ENCODE data around the gene BAIAP3. TPM values are rescaled to one million over a fixed set of nuclear protein-coding genes. Genes with fewer than 3 reads are reported as not detected.

BAIAP3 gene
- total and polyA plus RNA-seq, 2 of the 4 experiments (the other 2 are of a cell fraction) = 0.36 to 0.65 TPM

- POLR2A ChIA-PET (ENCODE audit: unreplicated experiment) = no interaction called here
- H3K79me1 ChIP-seq (ENCODE audit: low read depth in 1 of 2, low read length in 2 of 2) = no peaks in the 10 kb centered on the region
- 91% methylated on average over 8 of the region's 31 CpGs; no CpG with 5 or more reads in 1 of the 2 experiments for WGBS, 2 experiments (ENCODE audit: extremely low coverage in 2 of 2, insufficient read length in 1 of 2)
- no peak overlapping the region for H4K5ac ChIP-seq (ENCODE audit: low read depth, low read length)
- H3K9me3 ChIP-seq (ENCODE audit: control insufficient read depth, insufficient read depth, low read length) = no peaks in the 10 kb centered on the region
- peaks cover 5% of the 10 kb centered on the region; the same call in 1 of the 2 replicates for H3K4me1 ChIP-seq (ENCODE audit: control insufficient read depth, insufficient read depth, low read length)
- peaks cover 13% of the 10 kb centered on the region for H3K27me3 ChIP-seq (ENCODE audit: control insufficient read depth, insufficient read depth, low read length)
- H3K9ac ChIP-seq (ENCODE audit: low read depth, low read length) = no peak overlapping the region
- intact Hi-C loops (cut with micrococcal nuclease) = no loop called here
- no peak overlapping the region for H3K4me2 ChIP-seq (ENCODE audit: low read depth, low read length)
- no peak overlapping the region for H3K18ac ChIP-seq (ENCODE audit: low read depth, low read length)
- H3K56ac ChIP-seq (ENCODE audit: extremely low read depth, insufficient read depth, low read length) = no peak overlapping the region
- DNase-seq = no peak
- no peak overlapping the region for H3K4ac ChIP-seq (ENCODE audit: low read depth, low read length)
- H2AK9ac ChIP-seq (replicated peaks; ENCODE audit: low read depth, low read length, poor library complexity) = no peak overlapping the region
- dilution Hi-C loops (cut with HindIII; ENCODE audit: low sequenced_read_pairs, unreplicated experiment) = no loop called here
- in situ Hi-C loops (cut with MboI; ENCODE audit: low sequenced_read_pairs) = no loop called here
- no peak overlapping the region for H3K14ac ChIP-seq (replicated peaks; ENCODE audit: low read depth, low read length)
- H2BK5ac ChIP-seq (ENCODE audit: low read depth, low read length, poor library complexity, severe bottlenecking) = no peak overlapping the region
- BruUV-seq (replicated peaks) = no TSS peak
- H4K20me1 ChIP-seq (ENCODE audit: insufficient read depth, low read length) = no peaks in the 10 kb centered on the region
- H2AFZ ChIP-seq (replicated peaks; ENCODE audit: low read length, poor library complexity) = no peak overlapping the region
- no peak overlapping the region for H2BK15ac ChIP-seq (ENCODE audit: low read depth, low read length)
- no peak for ATAC-seq (ENCODE audit: low read depth)
- no peak overlapping the region for H2BK20ac ChIP-seq (ENCODE audit: low read depth, low read length)
- CTCF ChIA-PET = no interaction called here
- no peak overlapping the region for H4K8ac ChIP-seq (ENCODE audit: low read depth in 2 of 2, low read length in 2 of 2)
- H2BK120ac ChIP-seq (ENCODE audit: low read depth, low read length) = no peak overlapping the region
- no peak overlapping the region for H3K27ac ChIP-seq (ENCODE audit: insufficient read depth, low read length)
- no peaks in the 10 kb centered on the region for H3K36me3 ChIP-seq (ENCODE audit: control insufficient read depth, insufficient read depth, low read length)
- no peak overlapping the region for H3K4me3 ChIP-seq (ENCODE audit: insufficient read depth, low read depth, low read length)
- no peak overlapping the region for H2AK5ac ChIP-seq (ENCODE audit: low read depth, low read length)
- no peak overlapping the region for H3K23ac ChIP-seq (ENCODE audit: low read depth, low read length)
- TF ChIP-seq CHD1 (IDR thresholded peaks at IDR 0.05; ENCODE audit: low read depth, low read length) (no peak), POLR2A (IDR thresholded peaks at IDR 0.05; ENCODE audit: low read depth, low read length) (no peak), SMC3 (IDR thresholded peaks at IDR 0.05; ENCODE audit: low read depth, low read length) (no peak), RAD21 (IDR thresholded peaks at IDR 0.05; ENCODE audit: low read length) (no peak), ELK1 (IDR thresholded peaks at IDR 0.05; ENCODE audit: borderline replicate concordance, low read depth, low read length) (no peak), MAFK (IDR thresholded peaks at IDR 0.05; ENCODE audit: low read depth, low read length) (no peak), MAZ (IDR thresholded peaks at IDR 0.05; ENCODE audit: borderline replicate concordance, low read depth, low read length) (no peak), USF2 (IDR thresholded peaks at IDR 0.05; ENCODE audit: low read depth, low read length) (no peak)
- no peak overlapping the region for H4K91ac ChIP-seq (ENCODE audit: insufficient read depth, low read depth, low read length)
- peaks cover 3% of the 10 kb centered on the region; the same call in 1 of the 2 replicates for H3K9me1 ChIP-seq (ENCODE audit: insufficient read depth, low read length)
Observed at GRCh38 chr16:1299012-1299867, 34.2 kb upstream of the BAIAP3 start.

Data from IMR-90 (cell line).